Measurements from ENCODE around the gene FSTL5. TPM values are rescaled to one million over a fixed set of nuclear protein-coding genes. Genes with fewer than 3 reads are reported as not detected.
"Not testable (repeated sequence)": the region's sequence is repeated elsewhere in the genome, so short reads cannot be mapped to it uniquely, and the experiment has no call there.

The FSTL5 gene
- not detected in 2 replicates for total RNA-seq (2014; rRNA removed; shearing (Covaris generic); ENCODE audit: low replicate concordance)

GRCh38 chr4:162163892-162164759, at the start of gene FSTL5:
Gene FSTL5 (minus strand): TSS chr4:162164000. CDS start chr4:162111396, 52,604 bp downstream.
- in situ Hi-C loops (cut with HindIII; ENCODE audit: low pct_unique_long_range_greater_than_20kb, low sequenced_read_pairs): no loop called here

GRCh38 chr4:162209706-162210105, 45.9 kb upstream of the FSTL5 start:
- in situ Hi-C loops (cut with HindIII; ENCODE audit: low pct_unique_long_range_greater_than_20kb, low sequenced_read_pairs): no loop called here
- DNase-seq (ENCODE audit: low read depth): no peak

More at GRCh38 chr4:162163892-162164759, at the start of gene FSTL5:
- DNase-seq (ENCODE audit: low read depth): peak; percentile 92

DNA sequence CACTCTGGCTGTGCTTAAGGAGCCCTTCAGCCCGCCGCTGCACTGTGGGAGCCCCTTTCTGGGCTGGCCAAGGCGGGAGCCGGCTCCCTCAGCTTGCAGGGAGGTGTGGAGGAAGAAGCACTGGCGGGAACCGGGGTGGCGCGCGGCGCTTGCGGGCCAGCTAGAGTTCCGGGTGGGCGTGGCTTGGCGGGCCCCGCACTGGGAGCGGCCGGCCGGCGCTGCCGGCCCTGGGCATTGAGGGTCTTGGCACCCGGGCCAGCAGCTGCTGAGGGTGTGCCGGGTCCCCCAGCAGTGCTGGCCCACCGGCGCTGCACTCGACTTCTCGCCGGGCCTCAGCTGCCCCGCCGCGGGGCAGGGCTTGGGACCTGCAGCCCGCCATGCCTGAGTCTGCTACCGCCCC, 39.7 kb upstream of the FSTL5 start:
- in situ Hi-C loops (cut with HindIII; ENCODE audit: low pct_unique_long_range_greater_than_20kb, low sequenced_read_pairs); DNase-seq (ENCODE audit: low read depth): not testable (repeated sequence)

DNA sequence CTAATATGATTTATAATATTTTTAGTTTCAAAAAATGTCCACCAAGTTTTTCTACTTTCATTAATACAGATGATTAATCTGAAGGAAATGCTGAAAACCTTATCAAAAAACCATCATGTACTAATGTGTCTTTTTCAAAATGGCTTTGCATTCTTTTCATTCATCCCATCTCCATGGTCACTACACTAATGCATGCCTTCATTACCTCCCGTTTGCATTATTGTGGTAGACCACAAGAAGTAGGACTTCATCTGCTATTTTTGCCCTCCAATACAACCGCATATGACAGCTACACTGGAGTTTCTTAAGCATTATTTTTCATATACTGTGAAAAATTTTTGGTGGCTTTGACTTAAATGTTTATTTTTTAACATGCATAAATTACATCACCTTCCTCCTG, 37.9 kb upstream of the FSTL5 start:
- no peak for DNase-seq (ENCODE audit: low read depth)
- in situ Hi-C loops (cut with HindIII; ENCODE audit: low pct_unique_long_range_greater_than_20kb, low sequenced_read_pairs): no loop called here

DNA sequence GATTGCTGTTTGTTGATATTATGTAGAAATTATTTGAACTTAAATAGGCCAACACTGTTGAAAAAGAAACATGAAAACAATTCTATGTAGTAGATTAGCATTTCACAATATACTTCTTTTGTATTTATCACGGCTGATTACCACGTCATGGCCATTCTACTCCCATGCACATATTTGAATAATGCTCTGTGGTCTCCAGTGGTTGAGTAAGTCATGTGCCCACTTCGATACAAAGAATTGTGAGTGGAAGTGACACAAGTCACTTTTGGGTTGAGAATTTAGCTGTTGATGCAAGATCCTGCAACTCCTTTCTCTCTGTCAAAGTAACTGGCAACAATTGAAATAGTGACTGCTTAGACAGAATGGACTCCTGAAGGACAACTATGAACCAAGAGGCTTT, 6.7 kb upstream of the FSTL5 start:
- in situ Hi-C loops (cut with HindIII; ENCODE audit: low pct_unique_long_range_greater_than_20kb, low sequenced_read_pairs): no loop called here

DNA sequence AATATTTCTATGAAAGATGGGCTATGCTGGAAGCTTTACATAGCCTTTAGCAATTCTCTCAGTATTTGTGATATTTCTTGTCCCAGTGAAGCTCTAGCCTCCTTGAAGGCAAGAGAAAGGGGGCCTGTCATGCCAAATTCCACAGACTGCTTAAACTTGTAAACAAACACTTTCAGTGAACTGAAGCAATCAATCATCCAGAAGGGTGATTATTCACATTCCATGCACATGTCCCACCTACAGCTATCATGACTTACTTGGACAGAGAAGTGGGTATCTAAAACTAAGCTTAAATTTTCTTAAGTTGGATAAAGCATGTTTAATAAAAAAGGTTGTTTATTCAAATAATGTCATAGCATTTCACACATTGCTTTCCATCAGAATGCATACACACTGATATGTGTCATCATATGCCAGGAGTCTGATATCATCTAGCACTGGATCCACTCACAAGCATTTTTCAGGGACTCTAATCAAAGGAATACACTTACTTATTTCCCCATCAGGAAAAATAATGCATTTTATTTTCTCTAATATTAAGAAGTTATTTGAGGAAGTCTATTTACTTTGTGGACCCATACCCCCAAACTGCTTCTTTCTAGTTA, 1.2 kb upstream of the FSTL5 start:
- in situ Hi-C loops (cut with HindIII; ENCODE audit: low pct_unique_long_range_greater_than_20kb, low sequenced_read_pairs): no loop called here
- DNase-seq (ENCODE audit: low read depth): peak; percentile 5

More for the DNA sequence above, 6.7 kb upstream of the FSTL5 start:
- no peak for DNase-seq (ENCODE audit: low read depth)

DNA sequence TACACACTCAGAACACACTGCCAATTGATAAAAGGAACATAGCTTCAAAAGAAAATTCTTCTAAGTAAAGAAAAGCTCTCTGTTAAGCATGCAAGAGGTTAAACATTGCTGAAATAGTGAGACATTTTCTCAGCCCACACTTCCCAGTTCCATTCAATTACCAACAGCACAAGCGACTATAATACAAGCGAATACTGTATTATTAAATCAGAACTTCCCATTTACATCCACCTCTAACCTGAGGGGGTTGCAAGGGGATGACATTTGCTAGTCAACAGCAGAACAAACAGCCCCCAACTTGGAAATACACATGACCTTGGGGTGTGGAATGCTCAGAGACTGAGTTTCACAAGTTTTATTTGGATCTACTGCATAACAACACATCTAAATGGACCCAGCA, 1.1 kb downstream of the FSTL5 start:
- no peak for DNase-seq (ENCODE audit: low read depth)
- in situ Hi-C loops (cut with HindIII; ENCODE audit: low pct_unique_long_range_greater_than_20kb, low sequenced_read_pairs): no loop called here

DNA sequence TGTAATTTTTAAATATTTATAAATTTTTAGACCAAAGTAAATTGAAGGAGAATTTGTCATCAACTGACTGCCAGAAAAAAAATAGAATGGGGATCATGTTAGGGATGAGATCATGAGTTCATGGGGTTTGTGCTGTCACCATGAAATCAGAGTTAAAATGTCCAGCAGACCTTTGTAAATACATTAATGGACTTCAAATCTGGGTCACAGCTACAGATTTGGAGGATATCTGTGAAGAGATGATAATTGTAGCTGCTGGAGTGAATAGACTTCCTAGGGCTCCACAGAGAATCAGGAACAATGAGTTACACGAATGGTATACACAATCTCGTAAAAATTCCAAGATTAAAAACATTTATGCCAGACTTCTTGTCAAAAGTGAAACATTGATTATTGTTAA, 6.6 kb downstream of the FSTL5 start:
- no peak for DNase-seq (ENCODE audit: low read depth)
- in situ Hi-C loops (cut with HindIII; ENCODE audit: low pct_unique_long_range_greater_than_20kb, low sequenced_read_pairs): no loop called here

GRCh38 chr4:162154862-162155540, 8.8 kb downstream of the FSTL5 start:
- no peak for DNase-seq (ENCODE audit: low read depth)
- in situ Hi-C loops (cut with HindIII; ENCODE audit: low pct_unique_long_range_greater_than_20kb, low sequenced_read_pairs): no loop called here

DNA sequence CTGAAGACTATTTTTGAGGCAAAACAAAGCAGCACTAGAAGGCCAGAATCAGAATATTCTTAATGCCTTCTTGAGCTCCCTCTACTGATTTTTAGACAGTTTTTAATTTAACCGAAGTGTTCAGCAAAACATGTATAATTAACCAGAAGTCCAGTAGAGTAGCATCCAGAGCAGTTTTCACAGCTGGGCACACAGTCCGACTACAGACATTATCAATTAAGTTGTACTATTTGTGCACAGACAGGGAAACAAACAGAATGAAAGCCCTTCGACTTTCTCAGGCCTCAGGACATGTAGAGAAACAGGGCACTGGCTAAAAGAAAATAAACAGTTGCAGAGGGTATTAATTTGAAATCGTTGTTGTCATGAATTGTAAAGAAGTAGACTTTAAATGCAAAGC, 11.9 kb downstream of the FSTL5 start:
- DNase-seq (ENCODE audit: low read depth): no peak
- in situ Hi-C loops (cut with HindIII; ENCODE audit: low pct_unique_long_range_greater_than_20kb, low sequenced_read_pairs): no loop called here

- no peak for DNase-seq (ENCODE audit: low read depth)
- in situ Hi-C loops (cut with HindIII; ENCODE audit: low pct_unique_long_range_greater_than_20kb, low sequenced_read_pairs): no loop called here
Measured at GRCh38 chr4:162151386-162151785, 12.4 kb downstream of the FSTL5 start.

- in situ Hi-C loops (cut with HindIII; ENCODE audit: low pct_unique_long_range_greater_than_20kb, low sequenced_read_pairs): no loop called here
Measured at GRCh38 chr4:162149644-162150043, 14.2 kb downstream of the FSTL5 start.

DNA sequence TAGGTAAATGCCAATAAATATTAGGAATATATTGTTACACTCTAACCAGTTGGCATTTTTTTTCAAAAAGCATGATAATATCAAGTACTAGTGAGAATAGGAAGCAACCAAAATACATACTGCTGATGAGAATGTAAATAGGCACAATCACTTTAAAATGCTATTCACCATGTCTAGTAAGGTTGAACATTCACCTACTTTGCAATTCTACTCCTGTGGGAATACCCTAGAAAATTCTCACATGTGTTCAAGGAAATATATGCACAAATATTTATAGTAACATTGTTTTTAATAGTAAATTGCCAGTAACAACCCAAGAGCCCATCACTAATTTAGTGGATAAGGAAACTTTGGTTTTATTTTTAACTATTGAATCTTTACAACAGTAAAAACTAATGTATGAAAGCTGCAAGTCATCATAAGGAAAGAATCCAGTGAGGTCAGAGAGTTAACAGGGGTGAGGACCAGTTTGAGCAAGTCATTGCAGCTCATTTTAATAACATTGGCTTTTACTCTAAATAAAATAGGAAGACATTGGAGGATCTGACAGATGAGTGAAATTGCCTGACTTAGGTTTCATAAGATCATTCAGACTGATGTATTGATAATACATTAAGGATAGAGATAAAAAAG, 23.6 kb downstream of the FSTL5 start:
- DNase-seq (ENCODE audit: low read depth): no peak
- in situ Hi-C loops (cut with HindIII; ENCODE audit: low pct_unique_long_range_greater_than_20kb, low sequenced_read_pairs): no loop called here

More at GRCh38 chr4:162149644-162150043, 14.2 kb downstream of the FSTL5 start:
- DNase-seq (ENCODE audit: low read depth): no peak

DNA sequence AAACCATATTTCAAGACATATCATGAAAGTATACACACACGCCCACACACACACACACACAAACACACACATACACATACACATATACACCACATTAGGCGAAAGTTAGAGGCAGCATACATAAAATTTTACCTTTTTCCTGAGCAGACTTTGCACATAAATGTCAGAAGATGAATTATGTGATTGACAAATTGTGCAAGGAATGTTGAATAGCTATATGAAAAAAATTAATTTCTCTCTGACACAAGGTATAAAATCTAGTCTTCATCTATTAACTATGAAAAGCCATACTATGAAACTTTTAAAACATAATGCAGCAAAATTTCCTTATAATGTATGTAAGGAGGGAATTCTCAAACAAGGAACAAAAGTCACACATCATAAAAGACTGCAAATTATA, 24.4 kb downstream of the FSTL5 start:
- DNase-seq (ENCODE audit: low read depth): no peak
- in situ Hi-C loops (cut with HindIII; ENCODE audit: low pct_unique_long_range_greater_than_20kb, low sequenced_read_pairs): no loop called here

GRCh38 chr4:162131256-162131655, 32.5 kb downstream of the FSTL5 start:
- in situ Hi-C loops (cut with HindIII; ENCODE audit: low pct_unique_long_range_greater_than_20kb, low sequenced_read_pairs): no loop called here
- DNase-seq (ENCODE audit: low read depth): no peak

- DNase-seq (ENCODE audit: low read depth): no peak
- in situ Hi-C loops (cut with HindIII; ENCODE audit: low pct_unique_long_range_greater_than_20kb, low sequenced_read_pairs): no loop called here
Measured at GRCh38 chr4:162126729-162127128, 37.1 kb downstream of the FSTL5 start.

DNA sequence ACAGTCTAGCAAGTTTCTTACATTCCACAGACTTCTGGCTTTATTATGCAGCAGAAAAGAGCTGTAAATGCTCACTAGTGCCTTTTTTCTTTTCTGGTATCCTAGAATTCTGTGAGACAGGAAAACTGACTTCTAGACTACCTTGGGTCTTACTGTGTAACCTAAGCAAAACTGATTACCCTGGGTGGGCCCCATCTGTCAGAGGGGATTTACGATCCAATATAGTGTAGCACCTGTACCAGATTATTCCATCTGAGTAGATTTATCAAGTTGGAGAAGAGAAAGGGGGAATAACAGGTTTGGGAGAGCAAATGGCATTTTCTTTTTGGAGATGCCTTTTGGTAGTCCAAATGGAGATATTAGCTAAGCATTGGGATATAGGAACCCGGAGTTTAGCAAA, 46.7 kb downstream of the FSTL5 start:
- no peak for DNase-seq (ENCODE audit: low read depth)
- in situ Hi-C loops (cut with HindIII; ENCODE audit: low pct_unique_long_range_greater_than_20kb, low sequenced_read_pairs): no loop called here

DNA sequence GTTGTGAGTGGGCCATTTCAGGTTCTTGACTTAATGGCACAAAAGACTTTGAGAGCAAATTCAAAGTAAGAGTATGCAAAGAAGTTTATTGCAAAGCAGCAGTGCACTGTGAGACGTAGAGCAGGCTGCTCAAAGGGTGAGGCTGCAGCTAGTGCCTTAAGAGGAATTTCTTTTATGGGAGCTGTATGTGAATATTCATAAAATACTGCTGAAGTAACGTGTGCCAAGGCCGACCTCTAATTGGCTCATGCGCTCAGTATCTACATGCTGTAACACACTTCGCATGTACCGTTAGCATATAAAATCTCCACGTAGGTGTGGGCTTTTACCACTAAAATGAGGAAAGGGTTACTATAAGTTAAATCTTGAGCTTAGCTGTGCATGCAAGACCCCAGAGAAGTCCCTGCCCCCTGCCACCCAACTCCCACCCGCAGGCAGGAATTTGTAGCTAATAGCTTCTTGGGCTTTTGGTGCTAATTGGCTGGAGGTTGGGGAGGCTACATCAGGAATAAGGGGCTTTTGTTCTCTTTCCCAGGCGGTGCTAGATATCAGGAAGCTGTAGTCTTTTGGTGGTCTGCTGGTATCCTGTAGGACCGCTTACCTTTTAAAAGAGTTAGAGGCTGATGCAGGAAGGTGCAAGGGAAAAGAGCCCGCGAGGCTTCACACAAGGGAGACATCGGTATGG, 47.6 kb downstream of the FSTL5 start:
- in situ Hi-C loops (cut with HindIII; ENCODE audit: low pct_unique_long_range_greater_than_20kb, low sequenced_read_pairs): no loop called here
- DNase-seq (ENCODE audit: low read depth): no peak
